VCaP (cell line): Measurements from ENCODE around the gene POLR1E.
A peak's percentile ranks its signal among the peaks of the same experiment; 100 is the strongest.
"Not testable (repeated sequence)": the region's sequence is repeated elsewhere in the genome, so short reads cannot be mapped to it uniquely, and the experiment has no call there.

Experiments used
- H3K27ac ChIP-seq: fragments of 450-650 bp; 2 replicates; pipeline ENCODE4 v1.5.1; 2017
- TF ChIP-seq, protein P1 (sequence below): fragments of 450-650 bp; conservative IDR thresholded peaks from 2 replicates; pipeline ENCODE4 v1.5.1; 2017; ENCODE audit warnings: mild to moderate bottlenecking, moderate library complexity

Gene POLR1E

DNA sequence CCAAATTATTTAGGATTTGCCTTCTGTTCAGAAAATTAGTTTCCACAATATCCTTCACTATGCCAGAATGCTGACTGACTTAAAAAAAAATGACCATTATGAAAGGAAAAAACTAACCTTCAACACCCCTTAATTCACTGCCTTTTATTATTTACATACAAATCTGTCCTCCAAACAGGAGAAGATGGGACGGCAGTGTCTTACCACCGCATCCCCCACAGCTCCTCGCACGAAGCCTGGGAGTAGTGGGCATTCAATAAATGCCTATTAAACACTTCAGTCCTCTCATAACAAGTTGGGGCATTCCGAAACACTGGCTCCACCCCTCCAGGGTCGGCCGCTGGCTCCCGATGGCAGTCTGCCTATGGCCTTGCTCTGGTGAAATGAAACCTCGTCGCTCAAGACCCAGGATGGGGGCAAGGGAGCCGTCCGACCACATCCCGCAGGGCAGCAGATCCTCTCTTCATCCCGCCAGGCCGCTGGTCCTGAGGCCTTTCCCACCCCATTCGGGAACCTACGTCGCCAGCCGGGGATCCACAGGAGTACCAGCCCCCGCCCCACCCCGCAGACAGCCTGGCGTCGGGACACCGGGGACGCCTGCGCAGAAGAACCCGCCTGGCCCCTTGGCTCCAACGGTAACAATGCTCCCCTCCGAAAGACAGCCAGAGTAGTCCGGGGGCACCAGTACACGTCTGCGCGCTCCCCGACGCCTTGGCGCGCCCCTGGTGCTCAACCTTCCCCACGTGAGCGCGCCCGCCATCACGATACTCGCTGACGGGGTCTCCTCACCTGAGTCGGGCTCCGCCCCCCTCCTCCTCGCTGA is 21.1 kb upstream of the POLR1E start:
- TF ChIP-seq, protein P1, sequence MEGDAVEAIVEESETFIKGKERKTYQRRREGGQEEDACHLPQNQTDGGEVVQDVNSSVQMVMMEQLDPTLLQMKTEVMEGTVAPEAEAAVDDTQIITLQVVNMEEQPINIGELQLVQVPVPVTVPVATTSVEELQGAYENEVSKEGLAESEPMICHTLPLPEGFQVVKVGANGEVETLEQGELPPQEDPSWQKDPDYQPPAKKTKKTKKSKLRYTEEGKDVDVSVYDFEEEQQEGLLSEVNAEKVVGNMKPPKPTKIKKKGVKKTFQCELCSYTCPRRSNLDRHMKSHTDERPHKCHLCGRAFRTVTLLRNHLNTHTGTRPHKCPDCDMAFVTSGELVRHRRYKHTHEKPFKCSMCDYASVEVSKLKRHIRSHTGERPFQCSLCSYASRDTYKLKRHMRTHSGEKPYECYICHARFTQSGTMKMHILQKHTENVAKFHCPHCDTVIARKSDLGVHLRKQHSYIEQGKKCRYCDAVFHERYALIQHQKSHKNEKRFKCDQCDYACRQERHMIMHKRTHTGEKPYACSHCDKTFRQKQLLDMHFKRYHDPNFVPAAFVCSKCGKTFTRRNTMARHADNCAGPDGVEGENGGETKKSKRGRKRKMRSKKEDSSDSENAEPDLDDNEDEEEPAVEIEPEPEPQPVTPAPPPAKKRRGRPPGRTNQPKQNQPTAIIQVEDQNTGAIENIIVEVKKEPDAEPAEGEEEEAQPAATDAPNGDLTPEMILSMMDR, result no peak
- peak overlapping the region; percentile 97 for H3K27ac ChIP-seq

DNA sequence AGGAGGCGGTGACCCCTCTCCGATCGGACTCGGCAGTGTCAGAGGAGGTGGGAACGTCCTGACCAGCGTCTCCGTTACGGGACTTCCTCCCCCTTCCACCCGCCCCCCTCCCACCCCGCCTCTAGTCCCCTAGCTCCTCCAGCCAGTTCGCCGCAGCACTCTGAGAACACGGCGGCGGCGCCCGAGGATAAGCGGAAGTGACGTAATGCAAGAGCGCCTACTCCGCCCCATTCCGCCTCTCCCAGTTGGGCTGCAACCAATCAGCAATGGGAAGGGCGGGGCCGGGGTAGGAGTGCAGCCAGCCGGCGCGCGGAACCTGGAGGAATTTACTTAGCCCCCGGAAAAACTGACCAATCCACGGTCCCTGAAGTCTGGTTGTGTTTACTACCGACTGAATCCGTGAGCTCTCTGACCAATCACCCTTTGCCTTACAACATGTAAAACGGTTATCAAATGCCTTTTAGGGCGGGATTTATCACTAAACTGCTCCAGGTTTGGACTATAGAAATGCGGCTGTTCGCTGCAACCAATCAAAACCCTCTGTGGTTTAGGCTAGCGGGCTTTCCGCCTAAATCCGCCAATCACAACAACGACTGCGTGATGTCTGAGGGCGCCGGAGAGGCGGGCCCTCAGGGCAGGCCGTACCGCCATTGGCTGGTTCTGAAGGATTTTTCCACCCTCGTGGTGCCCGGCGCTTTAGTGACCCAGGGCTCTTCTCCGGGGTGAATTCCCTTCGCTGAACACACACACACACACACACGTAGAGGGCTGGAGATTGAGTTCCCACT is 20.3 kb upstream of the POLR1E start, which contains the start of gene ZBTB5:
Gene ZBTB5 (minus strand): TSS at position 202 of the 788 bp plus-strand sequence. CDS start 22,899 bp downstream, outside the sequence.
- H3K27ac ChIP-seq, result peak within 1 kb of the TSS; percentile 97
- TF ChIP-seq, protein P1, result no peak

DNA sequence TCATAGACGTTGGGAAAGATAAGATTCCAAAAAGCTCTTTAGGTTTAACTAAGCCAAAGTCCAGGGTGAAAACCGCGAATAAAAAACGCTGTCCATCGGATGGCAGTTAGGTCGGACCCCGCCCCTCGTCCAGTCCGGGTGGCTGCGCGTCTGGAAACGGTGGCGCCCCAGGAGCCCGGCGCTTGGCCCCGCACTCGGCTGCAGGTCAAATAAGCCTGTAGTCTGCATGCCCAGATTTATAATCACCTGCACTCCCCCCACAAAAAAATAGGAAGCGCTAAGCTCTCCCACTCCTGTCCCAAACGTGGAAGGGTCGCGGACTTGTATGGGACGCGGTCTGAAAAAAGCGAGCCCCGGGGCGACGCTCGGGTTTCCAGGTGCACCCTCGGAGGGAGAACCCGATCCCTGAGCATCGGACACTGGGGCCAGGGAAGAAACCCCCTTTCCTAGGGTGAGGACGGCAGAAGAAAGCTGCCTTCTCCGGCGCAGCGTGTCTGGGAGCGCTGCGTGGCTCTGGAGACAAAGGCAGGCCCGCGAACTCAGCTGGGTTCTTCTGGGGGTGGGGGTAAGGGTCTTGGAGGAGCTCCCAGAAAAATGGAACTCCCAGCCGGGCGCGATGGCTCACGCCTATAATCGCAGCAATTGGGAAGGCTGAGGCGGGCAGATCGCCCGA is 19.6 kb upstream of the POLR1E start:
- TF ChIP-seq, protein P1, result no peak

DNA sequence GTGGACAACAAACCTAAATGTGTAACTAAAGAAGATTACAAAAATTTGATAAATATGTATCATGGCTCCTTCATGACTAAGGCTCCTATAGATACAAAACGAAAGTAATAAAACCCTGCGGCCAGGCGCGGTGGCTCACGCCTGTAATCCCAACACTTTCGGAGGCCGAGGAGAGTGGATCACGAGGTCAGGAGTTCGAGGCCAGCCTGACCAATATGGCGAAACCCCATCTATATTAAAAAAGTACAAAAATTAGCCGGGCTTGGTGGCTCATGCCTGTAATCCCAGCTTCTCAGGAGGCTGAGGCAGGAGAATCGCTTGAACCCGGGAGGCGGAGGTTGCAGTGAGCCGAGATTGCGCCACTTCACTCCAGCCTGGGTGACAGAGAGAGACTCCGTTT is 18.2 kb upstream of the POLR1E start:
- not testable (repeated sequence) for H3K27ac ChIP-seq

More for the DNA sequence above, 19.6 kb upstream of the POLR1E start:
- peak overlapping the region; percentile 97 for H3K27ac ChIP-seq

DNA sequence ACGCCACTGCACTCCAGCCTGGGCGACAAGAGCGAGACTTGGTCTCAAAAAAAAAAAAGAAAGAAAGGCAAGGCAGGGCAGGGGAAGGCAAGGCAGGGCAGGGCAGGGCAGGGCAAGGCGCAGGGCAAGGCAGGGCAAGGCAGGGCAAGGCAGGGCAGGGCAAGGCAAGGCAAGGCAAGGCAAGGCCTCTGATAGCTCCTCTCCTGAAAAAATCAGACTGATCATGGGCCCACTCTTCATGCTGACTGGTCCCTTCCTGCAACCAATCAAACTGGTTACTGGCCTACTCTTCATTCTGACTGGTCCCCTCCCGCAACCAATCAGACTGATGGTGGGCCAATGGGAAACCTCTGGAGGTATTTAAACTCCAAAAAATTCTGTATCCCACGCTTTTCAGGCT is 17.1 kb upstream of the POLR1E start:
- no peak overlapping the region for H3K27ac ChIP-seq
- TF ChIP-seq, protein P1, result no peak

DNA sequence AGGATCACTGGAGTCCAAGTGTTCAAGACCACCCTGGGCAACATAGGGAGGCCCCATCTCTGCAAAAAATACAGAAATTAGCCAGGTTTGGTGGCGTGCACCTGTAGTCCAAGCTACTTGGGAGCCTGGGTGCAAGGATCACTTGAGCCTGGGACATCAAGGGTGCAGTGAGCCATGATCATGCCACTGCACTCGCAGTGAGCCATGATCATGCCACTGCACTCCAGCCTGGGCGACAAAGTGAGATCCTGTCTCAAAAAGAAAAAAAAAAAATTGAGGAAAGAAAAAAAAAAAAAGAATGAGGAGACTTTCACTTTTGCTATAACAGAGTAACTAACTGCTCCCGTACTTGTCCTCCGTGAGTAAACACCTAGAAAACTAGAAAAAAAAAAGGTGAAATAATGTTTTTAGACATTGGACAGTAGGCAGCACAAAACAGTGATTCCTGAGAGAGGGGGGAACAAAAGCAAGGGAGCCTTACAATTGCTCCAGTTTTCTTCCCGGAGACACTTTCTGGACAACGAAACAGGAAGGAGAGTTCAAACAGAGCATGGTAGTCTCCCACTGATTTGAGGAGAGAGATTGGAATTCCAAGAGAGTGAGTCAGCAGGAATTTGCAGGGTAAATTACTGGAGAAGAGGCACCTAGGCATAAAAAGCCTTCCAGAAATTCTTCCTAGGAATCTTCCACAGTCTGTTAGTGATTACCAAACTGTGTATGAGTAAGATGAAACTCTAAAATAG is 13.6 kb upstream of the POLR1E start:
- H3K27ac ChIP-seq, result peak overlapping the region; percentile 37; the same call in 1 of the 2 replicates
- TF ChIP-seq, protein P1, result no peak

DNA sequence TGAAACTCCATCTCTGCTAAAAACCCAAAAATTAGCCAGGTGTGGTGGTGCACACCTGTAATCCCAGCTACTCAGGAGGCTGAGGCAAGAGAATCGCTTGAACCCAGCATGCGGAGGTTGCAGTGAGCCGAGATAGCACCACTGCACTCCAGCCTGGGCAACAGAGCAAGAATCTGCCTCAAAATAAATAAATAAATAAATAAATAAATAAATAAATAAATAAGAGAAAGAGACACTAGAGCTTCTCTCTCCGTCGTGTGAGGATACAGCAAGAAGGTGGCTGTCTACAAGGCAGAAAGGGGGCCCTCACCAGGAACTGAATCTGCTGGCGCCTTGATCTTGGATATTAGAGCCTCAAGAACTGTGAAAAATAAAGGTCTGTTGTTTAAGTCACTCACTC is 11.8 kb upstream of the POLR1E start:
- not testable (repeated sequence) for H3K27ac ChIP-seq

DNA sequence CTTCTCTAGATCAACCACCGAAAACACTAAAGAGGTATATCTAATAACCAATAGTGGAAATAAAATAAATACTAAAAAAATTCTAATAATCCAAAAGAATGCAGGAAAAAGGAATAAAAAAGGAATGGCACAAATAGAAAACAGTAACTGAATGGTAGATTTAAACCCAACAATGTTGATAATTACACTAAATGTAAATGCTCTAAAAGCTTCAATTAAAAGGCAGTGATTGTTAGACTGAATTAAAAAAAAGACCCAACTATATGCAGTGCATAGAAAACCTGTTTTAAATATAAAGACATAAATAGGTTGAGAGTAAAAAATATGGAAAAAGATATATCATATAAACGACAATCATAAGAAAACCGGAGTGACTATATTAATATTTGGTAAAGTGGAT is 11.3 kb upstream of the POLR1E start:
- TF ChIP-seq, protein P1, result no peak
- H3K27ac ChIP-seq, result no peak overlapping the region
